RCC 7860 (cell line): ENCODE data around the gene EXOC3L4.
"Not testable (repeated sequence)": the region's sequence is repeated elsewhere in the genome, so short reads cannot be mapped to it uniquely, and the experiment has no call there.

Experiments used
- DNase-seq: peaks from one replicate; pipeline ENCODE4 v3.0.0-alpha.2; 2015; ENCODE audit warnings: low spot score
- FAIRE-seq: peaks from 2 replicates; lab custom pipeline; 2012; peaks lifted over from hg19 to GRCh38; lab: Jason Lieb, UNC

The EXOC3L4 gene

GRCh38 chr14:103142026-103142425, 47.5 kb downstream of the EXOC3L4 start:
- FAIRE-seq (no peak), DNase-seq (no peak)

- DNase-seq (no peak), FAIRE-seq (no peak)
Measured at GRCh38 chr14:103142721-103143302, 48.3 kb downstream of the EXOC3L4 start.

- FAIRE-seq: no peak
- no peak for DNase-seq
Measured at GRCh38 chr14:103143506-103143905, 49.0 kb downstream of the EXOC3L4 start.

GRCh38 chr14:103144085-103144484, 49.6 kb downstream of the EXOC3L4 start:
- DNase-seq: no peak
- no peak for FAIRE-seq

- FAIRE-seq: no peak
Measured at GRCh38 chr14:103146141-103146709, 51.7 kb downstream of the EXOC3L4 start.

GRCh38 chr14:103149351-103150237, 55.1 kb downstream of the EXOC3L4 start:
- no peak for FAIRE-seq

More at GRCh38 chr14:103146141-103146709, 51.7 kb downstream of the EXOC3L4 start:
- DNase-seq: no peak

GRCh38 chr14:103151270-103151945, 56.9 kb downstream of the EXOC3L4 start:
- DNase-seq (no peak), FAIRE-seq (no peak)

More at GRCh38 chr14:103149351-103150237, 55.1 kb downstream of the EXOC3L4 start:
- no peak for DNase-seq

GRCh38 chr14:103155010-103155409, 60.5 kb downstream of the EXOC3L4 start:
- FAIRE-seq (peak; percentile 85), DNase-seq (peak; percentile 68)

GRCh38 chr14:103155416-103155815, 60.9 kb downstream of the EXOC3L4 start:
- not testable (repeated sequence) for DNase-seq, FAIRE-seq

GRCh38 chr14:103155826-103156394, 61.4 kb downstream of the EXOC3L4 start:
- FAIRE-seq (no peak), DNase-seq (no peak)

- DNase-seq: no peak
- no peak for FAIRE-seq
Measured at GRCh38 chr14:103156651-103157378, 62.3 kb downstream of the EXOC3L4 start.

GRCh38 chr14:103157969-103158368, 63.4 kb downstream of the EXOC3L4 start:
- no peak for FAIRE-seq
- DNase-seq: no peak

- no peak for DNase-seq
- no peak for FAIRE-seq
Measured at GRCh38 chr14:103158688-103159087, 64.2 kb downstream of the EXOC3L4 start.
